ENCODE data around the gene CDK16. TPM values are rescaled to one million over a fixed set of nuclear protein-coding genes. Genes with fewer than 3 reads are reported as not detected.
"Not testable (repeated sequence)": the region's sequence is repeated elsewhere in the genome, so short reads cannot be mapped to it uniquely, and the experiment has no call there.

CDK16 gene
- polyA plus RNA-seq, 1 donor from 2014 or later, result 99.0 TPM

GRCh38 chrX:47250017-47250347 is 31.5 kb downstream of the CDK16 start:
- Histone ChIP-seq H4K20me1 (ENCODE audit: insufficient read depth) (no peaks in the 10 kb centered on the region), H3K27me3 (ENCODE audit: insufficient read depth, low read depth, low read length) (no peaks in the 10 kb centered on the region), H3K27ac (ENCODE audit: low read length) (no peak overlapping the region), H3K79me2 (replicated peaks; ENCODE audit: insufficient read depth, low read length) (no peaks in the 10 kb centered on the region), H3K9ac (ENCODE audit: low read length) (no peak overlapping the region), H3K36me3 (ENCODE audit: insufficient read depth, low read length) (no peaks in the 10 kb centered on the region), H3F3A (ENCODE audit: insufficient read depth, low read length, poor library complexity, severe bottlenecking) (no peaks in the 10 kb centered on the region), H2AFZ (ENCODE audit: low read depth, low read length) (no peak overlapping the region), H3K9me2 (ENCODE audit: insufficient read depth, low read length) (no peaks in the 10 kb centered on the region), H3K9me3 (ENCODE audit: low read length) (no peaks in the 10 kb centered on the region), H3K4me2 (ENCODE audit: low read length) (no peak overlapping the region), H3K4me3 (ENCODE audit: low read length) (no peak overlapping the region)
- TF ChIP-seq SMC3 (conservative IDR thresholded peaks at IDR 0.05; ENCODE audit: poor library complexity) (no peak), POLR2AphosphoS5 (IDR thresholded peaks at IDR 0.05) (no peak), EP300 (conservative IDR thresholded peaks at IDR 0.05; ENCODE audit: poor library complexity, severe bottlenecking) (no peak), CTCF (IDR thresholded peaks at IDR 0.05; ENCODE audit: poor library complexity, severe bottlenecking) (no peak), EZH2 (IDR thresholded peaks at IDR 0.05; ENCODE audit: borderline replicate concordance, insufficient read depth, low read length, poor library complexity, severe bottlenecking) (no peak), MXI1 (conservative IDR thresholded peaks at IDR 0.05; ENCODE audit: poor library complexity, severe bottlenecking) (no peak), REST (IDR thresholded peaks at IDR 0.05; ENCODE audit: borderline replicate concordance) (no peak), TAF1 (IDR thresholded peaks at IDR 0.05; ENCODE audit: low read depth) (no peak), RAD21 (conservative IDR thresholded peaks at IDR 0.05) (no peak)

- H3K9ac ChIP-seq (ENCODE audit: low read length); H3K9me3 ChIP-seq (ENCODE audit: low read length); H3K4me3 ChIP-seq (ENCODE audit: low read length); H3K4me2 ChIP-seq (ENCODE audit: low read length); H3K27ac ChIP-seq (ENCODE audit: low read length); H3K36me3 ChIP-seq (ENCODE audit: insufficient read depth, low read length); H4K20me1 ChIP-seq (ENCODE audit: insufficient read depth); H2AFZ ChIP-seq (ENCODE audit: low read depth, low read length); H3K27me3 ChIP-seq (ENCODE audit: insufficient read depth, low read depth, low read length); H3K9me2 ChIP-seq (ENCODE audit: insufficient read depth, low read length); H3F3A ChIP-seq (ENCODE audit: insufficient read depth, low read length, poor library complexity, severe bottlenecking); H3K79me2 ChIP-seq (replicated peaks; ENCODE audit: insufficient read depth, low read length): not testable (repeated sequence)
These were observed 39.1 kb downstream of the CDK16 start for GRCh38 chrX:47257620-47258019.

- Histone ChIP-seq H2AFZ (ENCODE audit: low read depth, low read length) (no peak overlapping the region), H3K36me3 (ENCODE audit: insufficient read depth, low read length) (no peaks in the 10 kb centered on the region), H3K4me2 (ENCODE audit: low read length) (no peak overlapping the region), H4K20me1 (ENCODE audit: insufficient read depth) (no peaks in the 10 kb centered on the region), H3F3A (ENCODE audit: insufficient read depth, low read length, poor library complexity, severe bottlenecking) (no peaks in the 10 kb centered on the region), H3K9ac (ENCODE audit: low read length) (no peak overlapping the region), H3K9me2 (ENCODE audit: insufficient read depth, low read length) (no peaks in the 10 kb centered on the region), H3K79me2 (replicated peaks; ENCODE audit: insufficient read depth, low read length) (no peaks in the 10 kb centered on the region), H3K9me3 (ENCODE audit: low read length) (no peaks in the 10 kb centered on the region), H3K27me3 (ENCODE audit: insufficient read depth, low read depth, low read length) (no peaks in the 10 kb centered on the region), H3K4me3 (ENCODE audit: low read length) (no peak overlapping the region), H3K27ac (ENCODE audit: low read length) (no peak overlapping the region)
- TF ChIP-seq MXI1 (conservative IDR thresholded peaks at IDR 0.05; ENCODE audit: poor library complexity, severe bottlenecking) (no peak), SMC3 (conservative IDR thresholded peaks at IDR 0.05; ENCODE audit: poor library complexity) (no peak), TAF1 (IDR thresholded peaks at IDR 0.05; ENCODE audit: low read depth) (no peak)
These were observed 46.1 kb downstream of the CDK16 start for GRCh38 chrX:47264483-47265173.

Data from neural cell (in vitro differentiated cells).